Measurements from ENCODE around the gene CD200.

- TF ChIP-seq GABPA (IDR thresholded peaks at IDR 0.05; ENCODE audit: low read depth) = no peak
- no peak for TF ChIP-seq CTCF (IDR thresholded peaks at IDR 0.05; ENCODE audit: insufficient read depth, low read length)
Measured at GRCh38 chr3:112355307-112355687, 22.3 kb downstream of the CD200 start.

Data from HL-60 (cell line).